ENCODE data around the gene ADGRA1. TPM values are rescaled to one million over a fixed set of nuclear protein-coding genes. Genes with fewer than 3 reads are reported as not detected.

Gene ADGRA1
- total RNA-seq, 4 donors from 2014 or later = not detected

DNA sequence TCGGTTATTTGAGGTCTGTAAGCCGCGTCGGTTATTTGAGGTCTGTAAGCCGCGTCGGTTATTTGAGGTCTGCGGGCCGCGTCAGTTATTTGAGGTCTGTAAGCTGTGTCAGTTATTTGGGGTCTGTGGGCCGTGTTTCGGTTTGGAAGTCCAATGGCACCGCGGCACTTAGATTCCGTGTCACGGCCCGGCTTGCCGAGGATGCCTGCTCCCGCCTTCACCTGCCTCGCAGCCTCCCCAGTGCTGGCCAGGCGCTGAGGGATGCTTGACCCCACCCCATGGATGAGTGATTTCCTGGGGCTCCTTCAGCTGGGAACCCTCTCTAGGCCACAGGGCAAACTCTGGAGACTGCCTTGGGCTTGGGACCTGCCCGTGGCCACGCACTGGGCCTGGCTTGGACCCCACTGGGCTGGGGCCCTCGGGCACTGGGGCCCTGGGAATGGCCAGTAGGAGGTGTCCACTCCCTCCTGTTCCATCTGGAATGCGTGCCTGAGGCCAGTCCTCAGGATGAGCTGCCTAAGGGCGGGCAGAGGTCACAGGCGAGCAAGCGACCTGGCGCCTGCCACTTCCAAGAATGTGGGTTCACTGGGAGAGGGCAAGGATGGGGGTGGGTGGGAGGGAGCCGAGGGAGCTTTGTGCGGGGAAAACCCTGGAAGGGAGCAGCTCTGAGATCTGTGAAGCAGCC, 25.6 kb downstream of the ADGRA1 start:
- ATAC-seq = no peak
- in situ Hi-C loops (cut with MboI; ENCODE audit: low sequenced_read_pairs in 4 of 4) = loop anchor here in 1 of 4 donors (25.0 kb wide), 1 partner anchor 176 kb away; the partner anchor contains the start of gene CFAP46
- Histone ChIP-seq H3K4me3 (no peak overlapping the region), H3K36me3 (no peaks in the 10 kb centered on the region), H3K4me1 (peaks cover 21 to 22% of the 10 kb centered on the region in 2 donors), H3K9me3 (no peaks in the 10 kb centered on the region), H3K27me3 (no peaks in the 10 kb centered on the region), H3K27ac (no peak overlapping the region)
- DNase-seq = no peak
- TF ChIP-seq POLR2A (IDR thresholded peaks at IDR 0.05) = no peak
- TF ChIP-seq, protein P1, sequence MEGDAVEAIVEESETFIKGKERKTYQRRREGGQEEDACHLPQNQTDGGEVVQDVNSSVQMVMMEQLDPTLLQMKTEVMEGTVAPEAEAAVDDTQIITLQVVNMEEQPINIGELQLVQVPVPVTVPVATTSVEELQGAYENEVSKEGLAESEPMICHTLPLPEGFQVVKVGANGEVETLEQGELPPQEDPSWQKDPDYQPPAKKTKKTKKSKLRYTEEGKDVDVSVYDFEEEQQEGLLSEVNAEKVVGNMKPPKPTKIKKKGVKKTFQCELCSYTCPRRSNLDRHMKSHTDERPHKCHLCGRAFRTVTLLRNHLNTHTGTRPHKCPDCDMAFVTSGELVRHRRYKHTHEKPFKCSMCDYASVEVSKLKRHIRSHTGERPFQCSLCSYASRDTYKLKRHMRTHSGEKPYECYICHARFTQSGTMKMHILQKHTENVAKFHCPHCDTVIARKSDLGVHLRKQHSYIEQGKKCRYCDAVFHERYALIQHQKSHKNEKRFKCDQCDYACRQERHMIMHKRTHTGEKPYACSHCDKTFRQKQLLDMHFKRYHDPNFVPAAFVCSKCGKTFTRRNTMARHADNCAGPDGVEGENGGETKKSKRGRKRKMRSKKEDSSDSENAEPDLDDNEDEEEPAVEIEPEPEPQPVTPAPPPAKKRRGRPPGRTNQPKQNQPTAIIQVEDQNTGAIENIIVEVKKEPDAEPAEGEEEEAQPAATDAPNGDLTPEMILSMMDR (IDR thresholded peaks at IDR 0.05 in 4 of 5, conservative IDR thresholded peaks at IDR 0.05 in 1 of 5) = no peak
- intact Hi-C loops (cut with DNase I; ENCODE audit: low total_unique reads) = loop anchor here (10.0 kb wide), 1 partner anchor 648 kb away; no protein-coding TSS in a partner anchor

DNA sequence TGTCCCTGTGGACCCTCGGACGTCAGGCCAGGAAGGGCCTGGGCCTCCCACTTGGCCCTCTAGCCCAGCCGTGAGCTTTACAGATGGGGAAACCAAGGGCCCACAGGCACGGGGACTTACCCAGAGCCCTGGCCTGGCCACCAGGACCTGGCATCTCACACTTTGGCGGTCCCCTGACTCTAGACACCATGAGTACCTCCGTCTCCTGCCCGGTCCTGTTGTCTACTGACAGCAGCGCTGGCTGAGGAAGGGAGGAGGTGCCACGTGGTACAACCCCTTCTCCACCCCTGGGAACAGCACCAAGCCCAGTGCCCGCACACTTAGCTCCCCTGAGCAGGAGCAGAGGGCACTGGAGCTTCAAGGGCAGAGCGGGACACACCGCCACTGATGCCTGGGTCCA, 26.1 kb downstream of the ADGRA1 start:
- in situ Hi-C loops (cut with MboI; ENCODE audit: low sequenced_read_pairs in 4 of 4) = loop anchor here in 1 of 4 donors (25.0 kb wide), 1 partner anchor 177 kb away; the partner anchor contains the start of gene CFAP46
- TF ChIP-seq POLR2A (IDR thresholded peaks at IDR 0.05) = no peak
- TF ChIP-seq, protein P1 (IDR thresholded peaks at IDR 0.05 in 4 of 5, conservative IDR thresholded peaks at IDR 0.05 in 1 of 5) = no peak
- Histone ChIP-seq H3K4me1 (peaks cover 21 to 22% of the 10 kb centered on the region in 2 donors), H3K4me3 (no peak overlapping the region), H3K36me3 (no peaks in the 10 kb centered on the region), H3K27ac (no peak overlapping the region), H3K9me3 (no peaks in the 10 kb centered on the region), H3K27me3 (no peaks in the 10 kb centered on the region)
- DNase-seq (no peak), ATAC-seq (no peak)
- intact Hi-C loops (cut with DNase I; ENCODE audit: low total_unique reads) = loop anchor here (10.0 kb wide), 1 partner anchor 649 kb away; no protein-coding TSS in a partner anchor

DNA sequence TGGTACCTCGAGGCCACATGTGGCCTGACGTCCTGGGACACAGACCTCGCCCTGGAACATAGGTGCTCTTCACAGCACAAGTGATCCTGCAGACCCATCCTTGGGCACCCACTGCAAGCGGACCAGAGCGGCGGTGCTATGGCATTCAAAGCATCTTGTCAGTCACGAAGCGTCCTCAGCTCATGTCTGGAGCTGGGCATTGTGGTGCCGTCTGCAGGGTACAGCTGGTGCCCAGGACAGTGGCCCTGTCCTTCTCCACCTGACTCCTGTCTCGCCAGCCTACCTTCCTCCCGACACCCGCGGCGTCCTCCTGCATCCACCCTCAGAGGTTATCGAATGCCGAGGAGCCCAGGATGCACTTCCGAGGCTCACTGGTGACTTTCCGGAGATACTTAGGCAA, 26.5 kb downstream of the ADGRA1 start:
- intact Hi-C loops (cut with DNase I; ENCODE audit: low total_unique reads) = loop anchor here (10.0 kb wide), 1 partner anchor 649 kb away; no protein-coding TSS in a partner anchor
- H3K9me3 ChIP-seq = no peaks in the 10 kb centered on the region
- no peak for ATAC-seq
- peaks cover 19 to 22% of the 10 kb centered on the region in 2 donors for H3K4me1 ChIP-seq
- TF ChIP-seq, protein P1 (IDR thresholded peaks at IDR 0.05 in 4 of 5, conservative IDR thresholded peaks at IDR 0.05 in 1 of 5) = no peak
- TF ChIP-seq POLR2A (IDR thresholded peaks at IDR 0.05) = no peak
- no peaks in the 10 kb centered on the region for H3K27me3 ChIP-seq
- no peak overlapping the region for H3K4me3 ChIP-seq
- in situ Hi-C loops (cut with MboI; ENCODE audit: low sequenced_read_pairs in 4 of 4) = loop anchor here in 1 of 4 donors (25.0 kb wide), 1 partner anchor 177 kb away; the partner anchor contains the start of gene CFAP46
- DNase-seq = no peak
- no peaks in the 10 kb centered on the region for H3K36me3 ChIP-seq
- H3K27ac ChIP-seq = no peak overlapping the region

DNA sequence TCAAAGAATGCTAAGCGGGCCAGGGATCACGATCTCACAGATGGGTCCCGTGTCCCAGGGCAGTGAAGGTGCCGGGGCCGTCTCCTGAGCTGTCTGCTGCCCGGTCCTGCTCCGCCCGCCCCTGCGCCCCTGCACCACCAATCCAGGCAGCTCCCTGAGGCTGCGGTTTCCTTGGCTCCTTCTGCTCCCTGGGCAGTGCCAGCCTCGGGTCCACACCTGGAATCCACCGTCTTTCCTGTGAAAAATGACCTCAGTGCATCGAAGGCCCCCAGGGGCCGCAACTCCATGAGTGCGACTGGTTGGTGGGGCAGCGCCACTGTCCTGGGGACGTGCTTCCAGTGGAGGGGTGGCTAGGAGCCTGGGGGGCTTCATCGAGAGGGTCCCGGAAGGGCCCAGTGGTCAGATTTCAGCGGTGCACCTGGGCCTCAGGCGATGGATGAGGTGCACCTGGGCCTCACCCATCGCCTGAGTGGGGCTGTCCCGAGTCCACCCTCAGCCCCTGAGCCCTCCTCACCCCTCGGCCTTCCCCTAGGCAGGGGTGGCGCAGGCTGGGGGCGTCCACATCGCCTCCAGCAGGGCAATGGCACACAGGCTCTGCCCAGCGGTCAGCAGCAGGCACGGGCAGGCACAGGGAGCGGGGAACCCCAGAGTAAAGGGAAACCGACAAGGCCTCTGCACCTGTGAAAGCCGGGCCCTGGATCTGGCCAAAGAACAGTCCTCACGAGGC, 27.2 kb downstream of the ADGRA1 start:
- H3K4me1 ChIP-seq = peaks cover 13 to 17% of the 10 kb centered on the region in 2 donors
- no peaks in the 10 kb centered on the region for H3K27me3 ChIP-seq
- TF ChIP-seq, protein P1 (IDR thresholded peaks at IDR 0.05 in 4 of 5, conservative IDR thresholded peaks at IDR 0.05 in 1 of 5) = no peak
- H3K36me3 ChIP-seq = no peaks in the 10 kb centered on the region
- H3K9me3 ChIP-seq = no peaks in the 10 kb centered on the region
- intact Hi-C loops (cut with DNase I; ENCODE audit: low total_unique reads) (loop anchor here (10.0 kb wide), 1 partner anchor 650 kb away; no protein-coding TSS in a partner anchor), in situ Hi-C loops (cut with MboI; ENCODE audit: low sequenced_read_pairs in 4 of 4) (loop anchor here in 1 of 4 donors (25.0 kb wide), 1 partner anchor 178 kb away; the partner anchor contains the start of gene CFAP46)
- no peak overlapping the region for H3K4me3 ChIP-seq
- DNase-seq (no peak), ATAC-seq (no peak)
- no peak overlapping the region for H3K27ac ChIP-seq

Measured in gastrocnemius medialis (tissue), 4 donors.